Ovary (tissue), 3 donors: ENCODE data around the gene CEP68.

Experiments used
- POLR2A ChIP-seq: fragments of 450-650 bp; IDR thresholded peaks from one replicate; pipeline ENCODE4 v1.6.1; 2017; ENCODE audit warnings: antibody characterized with exemption, mild to moderate bottlenecking, moderate library complexity
- TF ChIP-seq, protein P1 (sequence below), 3 donors: fragments of 450-650 bp in 2 of 3; fragments of 200-600 bp in 1 of 3; IDR thresholded peaks; one replicate each; pipeline versions ENCODE4 v1.5.1 to v1.8.0; 2016 to 2022; ENCODE audit warnings: antibody characterized with exemption in 3 of 3, mild to moderate bottlenecking in 1 of 3
- donor health status: DM: no; HTN: no; CAD: no.

DNA sequence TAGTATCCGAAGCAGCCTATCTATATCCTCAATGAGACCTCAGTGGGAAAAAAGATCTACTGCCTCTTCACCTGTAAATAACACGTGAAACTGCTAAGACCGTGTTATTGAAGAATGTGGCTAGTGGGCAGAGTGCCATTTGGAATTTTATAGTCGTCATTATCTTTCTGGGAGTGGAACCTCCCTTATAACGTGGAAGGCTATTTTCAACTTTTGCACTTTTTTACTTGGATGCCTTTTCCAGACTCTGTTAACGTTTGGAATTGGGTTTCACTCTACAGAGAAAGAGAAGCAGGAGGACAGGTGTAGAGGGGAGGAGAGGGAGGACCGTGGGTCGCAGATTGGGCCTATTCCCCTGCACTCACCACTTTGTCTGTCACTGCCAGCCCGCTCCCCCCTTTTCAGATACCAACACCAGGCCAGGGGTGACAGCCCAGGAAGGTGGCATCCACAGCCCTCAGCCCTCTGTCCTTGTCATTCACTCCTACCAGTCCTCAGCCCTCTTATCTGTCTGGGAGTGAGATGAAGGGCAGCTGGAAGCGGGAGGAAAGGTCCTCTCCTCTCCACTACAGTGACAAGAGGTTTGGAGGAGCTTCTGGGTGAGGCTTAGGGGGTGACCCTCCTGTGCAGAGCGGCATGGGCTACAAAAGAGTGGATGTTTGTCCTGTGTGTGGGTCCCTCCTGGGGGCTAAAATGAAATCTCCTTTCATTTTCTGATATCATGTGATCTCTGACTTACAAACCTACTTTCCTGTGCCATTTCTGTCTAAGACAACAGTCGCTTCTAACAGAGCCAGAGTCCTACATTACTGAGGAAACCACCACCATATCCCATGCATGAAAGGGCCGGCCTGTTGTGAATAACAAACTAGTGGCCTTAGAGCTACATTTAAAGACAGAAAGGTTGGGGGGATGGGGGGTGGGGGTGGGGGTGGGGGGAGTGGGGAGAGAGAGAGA lies 23.9 kb upstream of the CEP68 start:
- TF ChIP-seq, protein P1, sequence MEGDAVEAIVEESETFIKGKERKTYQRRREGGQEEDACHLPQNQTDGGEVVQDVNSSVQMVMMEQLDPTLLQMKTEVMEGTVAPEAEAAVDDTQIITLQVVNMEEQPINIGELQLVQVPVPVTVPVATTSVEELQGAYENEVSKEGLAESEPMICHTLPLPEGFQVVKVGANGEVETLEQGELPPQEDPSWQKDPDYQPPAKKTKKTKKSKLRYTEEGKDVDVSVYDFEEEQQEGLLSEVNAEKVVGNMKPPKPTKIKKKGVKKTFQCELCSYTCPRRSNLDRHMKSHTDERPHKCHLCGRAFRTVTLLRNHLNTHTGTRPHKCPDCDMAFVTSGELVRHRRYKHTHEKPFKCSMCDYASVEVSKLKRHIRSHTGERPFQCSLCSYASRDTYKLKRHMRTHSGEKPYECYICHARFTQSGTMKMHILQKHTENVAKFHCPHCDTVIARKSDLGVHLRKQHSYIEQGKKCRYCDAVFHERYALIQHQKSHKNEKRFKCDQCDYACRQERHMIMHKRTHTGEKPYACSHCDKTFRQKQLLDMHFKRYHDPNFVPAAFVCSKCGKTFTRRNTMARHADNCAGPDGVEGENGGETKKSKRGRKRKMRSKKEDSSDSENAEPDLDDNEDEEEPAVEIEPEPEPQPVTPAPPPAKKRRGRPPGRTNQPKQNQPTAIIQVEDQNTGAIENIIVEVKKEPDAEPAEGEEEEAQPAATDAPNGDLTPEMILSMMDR (IDR thresholded peaks at IDR 0.05), result no peak
- TF ChIP-seq POLR2A, result no peak
